Lower leg skin (tissue), 4 donors: ENCODE results near the gene EPHA1. TPM values are rescaled to one million over a fixed set of nuclear protein-coding genes. Genes with fewer than 3 reads are reported as not detected.
"Not testable (repeated sequence)": the region's sequence is repeated elsewhere in the genome, so short reads cannot be mapped to it uniquely, and the experiment has no call there.

Experiments
- DNase-seq, 2 donors: peaks; one replicate each; pipeline ENCODE4 v3.0.0-alpha.2; 2019; ENCODE audit warnings: low spot score in 2 of 2
- H3K4me3 ChIP-seq: fragments of 200-600 bp; sonication (generic); 2 replicates; pipeline ENCODE4 v1.5.1; 2017; ENCODE audit warnings: mild to moderate bottlenecking, low read depth; ENCODE audit not compliant: poor library complexity, severe bottlenecking
- POLR2A ChIP-seq, 2 donors: fragments of 450-650 bp; IDR thresholded peaks; one replicate each; pipeline ENCODE4 v1.6.1; 2016 to 2017; ENCODE audit warnings: antibody characterized with exemption in 2 of 2, mild to moderate bottlenecking in 1 of 2, moderate library complexity in 1 of 2
- WGBS, 2 donors: methylation state at CpG; one replicate each; pipeline ENCODE4 v1.1.5; 2018; 5-methylcytosine and 5-hydroxymethylcytosine counted together
- intact Hi-C: fragments of 100-400 bp; cut with DNase I; formaldehyde crosslinking; loops from one replicate; pipeline ENCODE4 v1.15.0; 2023; ENCODE audit warnings: low total_unique reads
- total RNA-seq, 4 donors: library from RNA; depleted of rRNA; stranded (reverse); fragments of >200 nt; gene quantifications; one replicate each; pipeline ENCODE4 v1.1.0, GENCODE V29; 2016
- TF ChIP-seq, protein P1 (sequence below), 3 donors: fragments of 450-650 bp; IDR thresholded peaks; one replicate each; pipeline ENCODE4 v1.5.1; 2016; ENCODE audit warnings: antibody characterized with exemption in 3 of 3, mild to moderate bottlenecking in 3 of 3, moderate library complexity in 2 of 3

The EPHA1 gene
- total RNA-seq, 4 donors from 2014 or later: 51.7 to 94.5 (median 64.2) TPM

GRCh38 chr7:143429770-143430698 lies 21.4 kb upstream of the EPHA1 start:
- WGBS, 2 donors: 47% methylated on average over 10 of the region's 10 CpGs
- H3K4me3 ChIP-seq: no peak overlapping the region
- no peak for DNase-seq
- TF ChIP-seq POLR2A (IDR thresholded peaks at IDR 0.05): no peak
- TF ChIP-seq, protein P1, sequence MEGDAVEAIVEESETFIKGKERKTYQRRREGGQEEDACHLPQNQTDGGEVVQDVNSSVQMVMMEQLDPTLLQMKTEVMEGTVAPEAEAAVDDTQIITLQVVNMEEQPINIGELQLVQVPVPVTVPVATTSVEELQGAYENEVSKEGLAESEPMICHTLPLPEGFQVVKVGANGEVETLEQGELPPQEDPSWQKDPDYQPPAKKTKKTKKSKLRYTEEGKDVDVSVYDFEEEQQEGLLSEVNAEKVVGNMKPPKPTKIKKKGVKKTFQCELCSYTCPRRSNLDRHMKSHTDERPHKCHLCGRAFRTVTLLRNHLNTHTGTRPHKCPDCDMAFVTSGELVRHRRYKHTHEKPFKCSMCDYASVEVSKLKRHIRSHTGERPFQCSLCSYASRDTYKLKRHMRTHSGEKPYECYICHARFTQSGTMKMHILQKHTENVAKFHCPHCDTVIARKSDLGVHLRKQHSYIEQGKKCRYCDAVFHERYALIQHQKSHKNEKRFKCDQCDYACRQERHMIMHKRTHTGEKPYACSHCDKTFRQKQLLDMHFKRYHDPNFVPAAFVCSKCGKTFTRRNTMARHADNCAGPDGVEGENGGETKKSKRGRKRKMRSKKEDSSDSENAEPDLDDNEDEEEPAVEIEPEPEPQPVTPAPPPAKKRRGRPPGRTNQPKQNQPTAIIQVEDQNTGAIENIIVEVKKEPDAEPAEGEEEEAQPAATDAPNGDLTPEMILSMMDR (IDR thresholded peaks at IDR 0.05): no peak
- intact Hi-C loops: no loop called here

- H3K4me3 ChIP-seq: no peak overlapping the region
- no peak for DNase-seq
- whole genome bisulfite sequencing, 2 donors: 74 to 83% methylated on average over 2 of the region's 2 CpGs
- intact Hi-C loops: no loop called here
- TF ChIP-seq, protein P1 (IDR thresholded peaks at IDR 0.05): no peak
- no peak for TF ChIP-seq POLR2A (IDR thresholded peaks at IDR 0.05)
Observed at GRCh38 chr7:143426479-143427142, 18.0 kb upstream of the EPHA1 start.

DNA sequence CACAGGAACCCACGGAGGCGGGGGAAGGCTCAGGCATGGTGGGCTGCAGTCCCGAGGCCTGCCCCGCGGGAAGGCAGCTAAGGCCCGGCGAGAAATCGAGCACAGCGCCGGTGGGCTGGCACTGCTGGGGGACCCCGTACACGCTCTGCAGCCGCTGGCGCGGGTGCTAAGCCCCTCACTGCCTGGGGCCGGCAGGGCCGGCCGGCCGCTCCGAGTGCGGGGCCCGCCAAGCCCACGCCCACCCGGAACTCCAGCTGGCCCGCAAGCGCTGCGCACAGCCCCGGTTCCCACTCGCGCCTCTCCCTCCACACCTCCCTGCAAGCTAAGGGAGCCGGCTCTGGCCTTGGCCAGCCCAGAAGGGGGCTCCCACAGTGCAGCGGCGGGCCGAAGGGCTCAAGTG lies 15.8 kb upstream of the EPHA1 start:
- 94 to 97% methylated on average over 17 to 34 of the region's 34 CpGs for WGBS, 2 donors
- intact Hi-C loops, DNase-seq, H3K4me3 ChIP-seq: not testable (repeated sequence)

DNA sequence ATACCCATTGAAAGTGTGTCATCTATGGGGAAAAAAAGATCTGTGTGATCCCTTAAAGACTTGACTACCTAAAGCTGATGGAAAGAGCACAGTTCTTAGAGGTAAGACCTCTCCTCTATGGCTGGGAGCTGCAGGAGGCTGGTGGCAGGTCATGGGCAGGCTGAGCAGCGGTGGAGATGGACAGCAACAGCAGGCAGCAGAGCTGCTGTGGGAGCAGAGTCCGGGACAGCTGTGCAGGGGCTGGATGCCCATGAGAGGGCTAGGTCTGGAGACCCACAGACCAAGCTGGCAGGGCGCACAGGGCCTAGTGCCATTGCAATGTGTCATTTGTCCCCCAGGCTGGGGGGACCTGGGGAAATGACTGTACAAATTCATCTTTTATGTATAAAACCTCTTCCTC lies 13.4 kb upstream of the EPHA1 start:
- intact Hi-C loops: no loop called here
- TF ChIP-seq, protein P1 (IDR thresholded peaks at IDR 0.05): no peak
- TF ChIP-seq POLR2A (IDR thresholded peaks at IDR 0.05): no peak
- DNase-seq: no peak
- no peak overlapping the region for H3K4me3 ChIP-seq
- 89 to 95% methylated on average over 3 of the region's 3 CpGs for WGBS, 2 donors

- DNase-seq, intact Hi-C loops, H3K4me3 ChIP-seq: not testable (repeated sequence)
- WGBS, 2 donors: 61 to 67% methylated on average over 3 of the region's 3 CpGs
Observed at GRCh38 chr7:143420624-143421023, 12.0 kb upstream of the EPHA1 start.

DNA sequence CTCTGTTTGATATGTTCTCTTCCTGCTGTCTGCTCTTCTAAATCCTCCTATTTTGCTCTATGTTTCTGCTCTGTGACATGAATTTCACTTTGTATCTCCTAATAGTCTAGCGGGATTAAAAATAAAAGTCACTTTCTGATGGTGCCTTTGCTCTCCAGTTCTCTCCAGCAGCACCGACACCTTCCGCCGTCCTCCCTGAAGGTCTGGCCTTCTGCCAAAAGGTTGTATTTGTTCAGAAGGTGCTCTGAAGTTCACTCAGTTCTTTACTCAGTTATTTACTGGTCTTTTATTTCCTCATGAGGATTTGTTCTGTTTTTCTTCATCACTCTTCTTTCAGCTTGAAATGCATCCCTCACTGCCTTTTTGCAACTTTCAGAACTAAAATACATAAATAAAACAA lies 11.2 kb upstream of the EPHA1 start:
- WGBS, 2 donors: 46 to 48% methylated on average over 4 of the region's 4 CpGs
- DNase-seq: no peak
- H3K4me3 ChIP-seq: no peak overlapping the region
- intact Hi-C loops: no loop called here
- TF ChIP-seq POLR2A (IDR thresholded peaks at IDR 0.05): no peak
- TF ChIP-seq, protein P1 (IDR thresholded peaks at IDR 0.05): no peak
